ENCODE data around the gene ESRP2.

DNA sequence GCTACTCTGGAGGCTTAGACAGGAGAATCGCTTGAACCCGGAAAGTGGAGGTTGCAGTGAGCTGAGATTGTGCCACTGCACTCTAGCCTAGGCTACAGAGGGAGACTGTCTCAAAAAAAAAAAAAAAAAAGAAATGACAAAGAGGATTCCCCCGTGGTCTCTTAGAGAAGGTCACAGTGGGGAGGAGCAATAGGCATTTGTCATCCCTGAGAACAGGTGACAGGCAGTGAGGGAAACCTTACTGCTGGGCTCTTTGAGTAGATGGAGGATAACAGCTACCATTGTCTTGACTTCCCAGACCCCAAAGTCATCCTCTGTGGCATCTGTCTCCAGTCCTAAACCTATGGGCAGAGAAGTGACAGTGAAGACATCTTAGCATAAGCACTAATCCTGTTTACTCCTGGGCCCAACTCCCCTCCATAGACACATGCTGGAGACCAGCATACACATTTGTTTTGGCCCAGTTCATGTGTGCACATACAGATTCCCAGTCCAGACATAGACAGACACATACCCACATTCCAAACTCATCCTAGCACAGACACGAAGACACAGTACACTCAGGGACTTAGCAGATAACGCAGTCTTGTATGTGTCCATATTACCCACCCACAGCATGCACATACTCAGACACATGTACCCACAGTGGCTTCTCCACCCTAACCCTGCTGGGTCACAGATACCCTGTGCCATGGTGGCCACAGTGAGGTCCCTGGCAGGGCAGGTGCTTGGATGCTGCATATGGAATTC, 2.7 kb downstream of the ESRP2 start:
- TF ChIP-seq, protein P1, sequence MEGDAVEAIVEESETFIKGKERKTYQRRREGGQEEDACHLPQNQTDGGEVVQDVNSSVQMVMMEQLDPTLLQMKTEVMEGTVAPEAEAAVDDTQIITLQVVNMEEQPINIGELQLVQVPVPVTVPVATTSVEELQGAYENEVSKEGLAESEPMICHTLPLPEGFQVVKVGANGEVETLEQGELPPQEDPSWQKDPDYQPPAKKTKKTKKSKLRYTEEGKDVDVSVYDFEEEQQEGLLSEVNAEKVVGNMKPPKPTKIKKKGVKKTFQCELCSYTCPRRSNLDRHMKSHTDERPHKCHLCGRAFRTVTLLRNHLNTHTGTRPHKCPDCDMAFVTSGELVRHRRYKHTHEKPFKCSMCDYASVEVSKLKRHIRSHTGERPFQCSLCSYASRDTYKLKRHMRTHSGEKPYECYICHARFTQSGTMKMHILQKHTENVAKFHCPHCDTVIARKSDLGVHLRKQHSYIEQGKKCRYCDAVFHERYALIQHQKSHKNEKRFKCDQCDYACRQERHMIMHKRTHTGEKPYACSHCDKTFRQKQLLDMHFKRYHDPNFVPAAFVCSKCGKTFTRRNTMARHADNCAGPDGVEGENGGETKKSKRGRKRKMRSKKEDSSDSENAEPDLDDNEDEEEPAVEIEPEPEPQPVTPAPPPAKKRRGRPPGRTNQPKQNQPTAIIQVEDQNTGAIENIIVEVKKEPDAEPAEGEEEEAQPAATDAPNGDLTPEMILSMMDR (IDR thresholded peaks at IDR 0.05) = no peak
- no peak for TF ChIP-seq POLR2A (IDR thresholded peaks at IDR 0.05)

Data from stomach (tissue), 4 donors.